ENCODE data around the gene KRT73.

KRT73 gene

GRCh38 chr12:52618216-52618615 is at the start of gene KRT73:
Gene KRT73 (minus strand): TSS chr12:52618559. CDS start chr12:52618524, 35 bp downstream.
- DNase-seq = no peak

GRCh38 chr12:52667931-52668330 is 49.6 kb upstream of the KRT73 start:
- DNase-seq = no peak

- DNase-seq = no peak
These were observed 49.1 kb upstream of the KRT73 start for GRCh38 chr12:52667509-52667908.

- DNase-seq = no peak
These were observed 48.1 kb upstream of the KRT73 start for GRCh38 chr12:52666471-52666870.

- DNase-seq = no peak
These were observed 45.1 kb upstream of the KRT73 start for GRCh38 chr12:52663420-52663819.

GRCh38 chr12:52662918-52663229 is 44.5 kb upstream of the KRT73 start:
- no peak for DNase-seq

- DNase-seq = no peak
These were observed 43.9 kb upstream of the KRT73 start for GRCh38 chr12:52662093-52662917.

GRCh38 chr12:52661668-52662067 is 43.3 kb upstream of the KRT73 start:
- DNase-seq = no peak

GRCh38 chr12:52660934-52661499 is 42.7 kb upstream of the KRT73 start:
- DNase-seq = no peak

- no peak for DNase-seq
These were observed 41.6 kb upstream of the KRT73 start for GRCh38 chr12:52659951-52660350.

GRCh38 chr12:52659395-52659794 is 41.0 kb upstream of the KRT73 start:
- no peak for DNase-seq

GRCh38 chr12:52658196-52658595 is 39.8 kb upstream of the KRT73 start:
- DNase-seq = no peak

GRCh38 chr12:52657250-52657902 is 39.0 kb upstream of the KRT73 start:
- DNase-seq = no peak

- DNase-seq = no peak
These were observed 38.3 kb upstream of the KRT73 start for GRCh38 chr12:52656616-52657015.

- no peak for DNase-seq
These were observed 37.4 kb upstream of the KRT73 start for GRCh38 chr12:52655720-52656124.

GRCh38 chr12:52655251-52655650 is 36.9 kb upstream of the KRT73 start:
- DNase-seq = no peak

GRCh38 chr12:52651726-52652261 is 33.4 kb upstream of the KRT73 start, which contains the start of gene KRT2:
Gene KRT2 (minus strand): TSS chr12:52652211. CDS start chr12:52652142, 69 bp downstream.
- DNase-seq = no peak

GRCh38 chr12:52650520-52651081 is 32.2 kb upstream of the KRT73 start:
- no peak for DNase-seq

- DNase-seq = no peak
These were observed 30.7 kb upstream of the KRT73 start for GRCh38 chr12:52649066-52649465.

- DNase-seq = no peak
These were observed 29.7 kb upstream of the KRT73 start for GRCh38 chr12:52648012-52648550.

- no peak for DNase-seq
These were observed 29.2 kb upstream of the KRT73 start for GRCh38 chr12:52647601-52648000.

GRCh38 chr12:52646613-52647012 is 28.3 kb upstream of the KRT73 start:
- no peak for DNase-seq

- DNase-seq = no peak
These were observed 27.6 kb upstream of the KRT73 start for GRCh38 chr12:52645982-52646381.
